C1 segment of cervical spinal cord (tissue), 14 donors: Measurements from ENCODE around the gene FBRSL1.
"Not testable (repeated sequence)": the region's sequence is repeated elsewhere in the genome, so short reads cannot be mapped to it uniquely, and the experiment has no call there.

Experiments
- DNase-seq, 14 donors: peaks; one replicate each; lab custom pipeline; 2025; lab: John Stamatoyannopoulos, UW

Gene FBRSL1

GRCh38 chr12:132524405-132524804 is 34.5 kb downstream of the FBRSL1 start:
- DNase-seq: peak in 6 of 14 donors; percentile 16 to 61 (median 38)

- DNase-seq: no peak
These were observed 35.3 kb downstream of the FBRSL1 start for GRCh38 chr12:132525011-132525832.

GRCh38 chr12:132525833-132526455 is 36.0 kb downstream of the FBRSL1 start:
- DNase-seq: peak in 13 of 14 donors; percentile 37 to 89 (median 72)

GRCh38 chr12:132527186-132527882 is 37.4 kb downstream of the FBRSL1 start:
- no peak for DNase-seq

GRCh38 chr12:132527883-132528264 is 37.9 kb downstream of the FBRSL1 start:
- no peak for DNase-seq

- DNase-seq: no peak
These were observed 38.7 kb downstream of the FBRSL1 start for GRCh38 chr12:132528564-132529106.

GRCh38 chr12:132529156-132529839 is 39.3 kb downstream of the FBRSL1 start:
- DNase-seq: no peak

- DNase-seq: no peak
These were observed 40.0 kb downstream of the FBRSL1 start for GRCh38 chr12:132529906-132530305.

GRCh38 chr12:132530447-132530846 is 40.5 kb downstream of the FBRSL1 start:
- no peak for DNase-seq

- DNase-seq: no peak
These were observed 40.9 kb downstream of the FBRSL1 start for GRCh38 chr12:132530851-132531250.

GRCh38 chr12:132532711-132533583 is 43.0 kb downstream of the FBRSL1 start:
- not testable (repeated sequence) for DNase-seq

- no peak for DNase-seq
These were observed 43.6 kb downstream of the FBRSL1 start for GRCh38 chr12:132533584-132533958.

GRCh38 chr12:132534076-132534475 is 44.1 kb downstream of the FBRSL1 start:
- DNase-seq: no peak

- peak in 1 of 14 donors; percentile 6 for DNase-seq
These were observed 45.1 kb downstream of the FBRSL1 start for GRCh38 chr12:132535019-132535418.

- DNase-seq: no peak
These were observed 46.3 kb downstream of the FBRSL1 start for GRCh38 chr12:132536102-132536876.

GRCh38 chr12:132537049-132537448 is 47.1 kb downstream of the FBRSL1 start:
- DNase-seq: no peak

GRCh38 chr12:132537836-132538662 is 48.1 kb downstream of the FBRSL1 start:
- no peak for DNase-seq

- DNase-seq: no peak
These were observed 48.7 kb downstream of the FBRSL1 start for GRCh38 chr12:132538663-132538990.
